H1 (cell line): Measurements from ENCODE around the gene GCAT. TPM values are rescaled to one million over a fixed set of nuclear protein-coding genes. Genes with fewer than 3 reads are reported as not detected.

Experiments used
- CTCF ChIA-PET: fragments of 300-600 bp; sonication (Branson Sonifier 250); formaldehyde crosslinking; loops from one replicate; lab custom pipeline; 2021; ENCODE audit not compliant: partially characterized antibody; lab: Charles Lee
- POLR2A ChIA-PET: fragments of 300-600 bp; sonication (Branson Sonifier 250); formaldehyde crosslinking; loops from one replicate; lab custom pipeline; 2021; ENCODE audit warnings: inconsistent platforms; ENCODE audit not compliant: partially characterized antibody; lab: Charles Lee
- DNase-seq, 2 experiments: peaks; one replicate each; pipeline versions ENCODE4 v3.0.0 to v3.0.0-alpha.2; 2010 to 2022; ENCODE audit warnings: low spot score in 2 of 2, low read depth in 1 of 2, mixed read lengths in 1 of 2
- FAIRE-seq: peaks from 2 replicates; lab custom pipeline; 2011; peaks lifted over from hg19 to GRCh38; lab: Jason Lieb, UNC
- H2AFZ ChIP-seq: 2 replicates; pipeline ENCODE4 v1.8.1; 2012; ENCODE audit warnings: low read length, inconsistent platforms
- H2AK5ac ChIP-seq: 2 replicates; pipeline ENCODE4 v1.6.1; 2013; ENCODE audit warnings: low read depth, low read length
- H2BK120ac ChIP-seq: replicated peaks from 2 replicates; pipeline ENCODE3; 2013; ENCODE audit warnings: low read depth, low read length, inconsistent platforms
- H2BK12ac ChIP-seq: 2 replicates; pipeline ENCODE4 v1.6.1; 2013; ENCODE audit warnings: low read depth, low read length
- H2BK15ac ChIP-seq: 2 replicates; pipeline ENCODE4 v1.6.1; 2013; ENCODE audit warnings: low read length
- H2BK20ac ChIP-seq: 2 replicates; pipeline ENCODE4 v1.6.1; 2013; ENCODE audit warnings: low read length
- H2BK5ac ChIP-seq: 2 replicates; pipeline ENCODE4 v1.6.1; 2013; ENCODE audit warnings: low read depth, low read length
- H3K14ac ChIP-seq: 2 replicates; pipeline ENCODE4 v1.6.1; 2013; ENCODE audit warnings: inconsistent platforms; ENCODE audit not compliant: insufficient read length
- H3K18ac ChIP-seq: 2 replicates; pipeline ENCODE4 v1.6.1; 2013; ENCODE audit warnings: low read length; ENCODE audit errors: extremely low read depth
- H3K23ac ChIP-seq: 2 replicates; pipeline ENCODE4 v1.6.1; 2013; ENCODE audit warnings: inconsistent platforms; ENCODE audit not compliant: insufficient read length
- H3K23me2 ChIP-seq: 2 replicates; pipeline ENCODE4 v1.6.1; 2013; ENCODE audit warnings: low read depth, low read length
- H3K27ac ChIP-seq: 2 replicates; pipeline ENCODE4 v1.6.1; 2011; ENCODE audit warnings: low read depth, low read length, inconsistent platforms
- H3K27me3 ChIP-seq, 4 experiments: replicated peaks in 1 of 4; 1 replicate in 1 of 4; 2 replicates in 3 of 4; pipeline versions ENCODE4 v1.6.1 to v1.8.1; 2011 to 2013; ENCODE audit warnings: low read length in 3 of 4, mild to moderate bottlenecking in 3 of 4, inconsistent platforms in 2 of 4, mixed read lengths in 2 of 4, moderate library complexity in 1 of 4; ENCODE audit not compliant: control insufficient read depth in 3 of 4, insufficient read depth in 3 of 4; ENCODE audit errors: extremely low read depth in 1 of 4
- H3K36me3 ChIP-seq, 4 experiments: 2 replicates each; pipeline versions ENCODE4 v1.6.1 to v1.8.1; 2011 to 2013; ENCODE audit warnings: mild to moderate bottlenecking in 4 of 4, low read length in 3 of 4, moderate library complexity in 2 of 4, control low read depth in 1 of 4, inconsistent platforms in 1 of 4; ENCODE audit not compliant: insufficient read depth in 4 of 4, control insufficient read depth in 2 of 4
- H3K4ac ChIP-seq: replicated peaks from 2 replicates; pipeline ENCODE3; 2013; ENCODE audit warnings: low read length, low read depth, mixed read lengths, inconsistent platforms; ENCODE audit not compliant: insufficient read length
- H3K4me1 ChIP-seq, 4 experiments: replicated peaks in 1 of 4; 1 replicate in 1 of 4; 2 replicates in 3 of 4; pipeline versions ENCODE4 v1.6.1 to v1.8.1; 2011 to 2013; ENCODE audit warnings: low read length in 3 of 4, inconsistent platforms in 2 of 4, mixed read lengths in 1 of 4; ENCODE audit not compliant: insufficient read depth in 4 of 4, control insufficient read depth in 3 of 4
- H3K4me2 ChIP-seq, 2 experiments: 2 replicates each; pipeline versions ENCODE4 v1.6.1 to v1.8.1; 2011 to 2013; ENCODE audit warnings: low read depth in 2 of 2, low read length in 2 of 2, control low read depth in 1 of 2, inconsistent platforms in 1 of 2, mild to moderate bottlenecking in 1 of 2; ENCODE audit not compliant: insufficient read depth in 1 of 2
- H3K4me3 ChIP-seq, 4 experiments: fragments of 200-600, 300-600 bp in 1 of 4; sonication (generic), shearing (Covaris generic), sonication (Bioruptor Twin) in 1 of 4; 2 replicates each; pipeline versions ENCODE4 v1.5.1 to v1.8.1; 2011 to 2016; ENCODE audit warnings: low read length in 4 of 4, low read depth in 3 of 4, control low read depth in 2 of 4, inconsistent platforms in 2 of 4, mild to moderate bottlenecking in 2 of 4, mixed read lengths in 1 of 4, moderate library complexity in 1 of 4; ENCODE audit not compliant: insufficient read depth in 2 of 4; ENCODE audit errors: extremely low read depth in 1 of 4
- H3K56ac ChIP-seq: replicated peaks from 2 replicates; pipeline ENCODE3; 2013; ENCODE audit warnings: low read depth, mild to moderate bottlenecking, mixed read lengths, low read length, inconsistent platforms; ENCODE audit not compliant: insufficient read length
- H3K79me1 ChIP-seq: 2 replicates; pipeline ENCODE4 v1.6.1; 2013; ENCODE audit warnings: low read depth, low read length, control low read depth
- H3K79me2 ChIP-seq, 2 experiments: 2 replicates each; pipeline versions ENCODE4 v1.6.1 to v1.8.1; 2012 to 2013; ENCODE audit warnings: low read length in 2 of 2, mild to moderate bottlenecking in 2 of 2, inconsistent platforms in 1 of 2; ENCODE audit not compliant: insufficient read depth in 2 of 2, control insufficient read depth in 1 of 2
- H3K9ac ChIP-seq, 4 experiments: replicated peaks in 1 of 4; 1 replicate in 1 of 4; 2 replicates in 3 of 4; pipeline versions ENCODE4 v1.6.1 to v1.8.1; 2011 to 2013; ENCODE audit warnings: low read depth in 3 of 4, low read length in 3 of 4, control low read depth in 2 of 4, mild to moderate bottlenecking in 2 of 4, moderate library complexity in 2 of 4, inconsistent platforms in 1 of 4; ENCODE audit errors: extremely low read depth in 1 of 4
- H3K9me3 ChIP-seq, 2 experiments: 2 replicates each; pipeline versions ENCODE4 v1.6.1 to v1.8.1; 2012 to 2013; ENCODE audit warnings: mild to moderate bottlenecking in 2 of 2, moderate library complexity in 2 of 2, control low read depth in 1 of 2, inconsistent platforms in 1 of 2, low read depth in 1 of 2, low read length in 1 of 2, mixed read lengths in 1 of 2; ENCODE audit not compliant: insufficient read depth in 2 of 2
- H4K20me1 ChIP-seq, 2 experiments: replicated peaks in 1 of 2; 2 replicates each; pipeline versions ENCODE3 to v1.8.1; 2011 to 2013; ENCODE audit warnings: inconsistent platforms in 2 of 2, low read length in 2 of 2, mild to moderate bottlenecking in 1 of 2; ENCODE audit not compliant: insufficient read depth in 2 of 2, control insufficient read depth in 1 of 2
- H4K5ac ChIP-seq: 2 replicates; pipeline ENCODE4 v1.6.1; 2013; ENCODE audit warnings: low read length, low read depth, mixed read lengths, inconsistent platforms; ENCODE audit not compliant: insufficient read length
- H4K8ac ChIP-seq: 2 replicates; pipeline ENCODE4 v1.8.0; 2013; ENCODE audit warnings: mild to moderate bottlenecking, moderate library complexity, low read length, inconsistent platforms; ENCODE audit not compliant: insufficient read depth; ENCODE audit errors: extremely low read depth
- H4K91ac ChIP-seq: replicated peaks from 2 replicates; pipeline ENCODE3; 2013; ENCODE audit warnings: low read length, mixed read lengths, inconsistent platforms; ENCODE audit not compliant: insufficient read length
- BRCA1 ChIP-seq: IDR thresholded peaks from 2 replicates; pipeline ENCODE4 v1.6.1; 2012; ENCODE audit warnings: low read depth, low read length, improper control_type of control experiment
- CHD2 ChIP-seq: IDR thresholded peaks from 2 replicates; pipeline ENCODE4 v1.6.1; 2012; ENCODE audit warnings: low read length, improper control_type of control experiment
- YY1 ChIP-seq: IDR thresholded peaks from 2 replicates; pipeline ENCODE4 v1.6.1; 2011; ENCODE audit warnings: low read depth, mild to moderate bottlenecking, low read length
- WGBS, 2 experiments: shearing (Covaris generic) in 1 of 2; methylation state at CpG; one replicate each; pipeline versions ENCODE4 v1.1.6 to v1.1.7; 2013 to 2015; ENCODE audit warnings: low lambda C conversion rate in 2 of 2, mixed read lengths in 2 of 2, inconsistent platforms in 1 of 2, low coverage in 1 of 2, missing lambda C conversion rate in 1 of 2; ENCODE audit not compliant: insufficient replicate concordance in 2 of 2, insufficient coverage in 1 of 2, insufficient read length in 1 of 2; ENCODE audit errors: extremely low coverage in 1 of 2, missing lambda C conversion rate in 1 of 2; 5-methylcytosine and 5-hydroxymethylcytosine counted together
- polyA plus RNA-seq, 7 experiments: library from polyadenylated mRNA; depleted of rRNA in 3 of 7; stranded (reverse) in 5 of 7; unstranded in 2 of 7; fragments of >200 nt in 5 of 7; fragments of 200-250 nt in 2 of 7; gene quantifications; 1 replicate in 5 of 7; 2 replicates in 1 of 7; 4 replicates in 1 of 7; pipeline versions ENCODE4 v1.2.1 to v1.2.3, GENCODE V29; 2011 to 2013; ENCODE audit warnings: missing spikeins in 2 of 7, mixed read lengths in 2 of 7
- total RNA-seq: library from RNA; stranded (reverse); fragmentation: NEBNext Ultra II Directional; extraction: Animal tissue kit (Norgen Biotek cat#: 25700); gene quantifications from 2 replicates; pipeline ENCODE4 v1.2.1, GENCODE V29; 2021

GCAT gene
- total and polyA plus RNA-seq, 2 of the 8 experiments (the other 6 are each of a cell fraction or from before 2014, with no cell fraction given), result 24.3 to 47.5 TPM

GRCh38 chr22:37848587-37849088 lies 40.9 kb downstream of the GCAT start:
- Histone ChIP-seq H3K56ac (no peak overlapping the region), H2BK15ac (no peak overlapping the region), H4K8ac (peak overlapping the region; percentile 76; the same call in 1 of the 2 replicates), H3K27ac (peak overlapping the region; percentile 86), H3K23me2 (peaks cover 11% of the 10 kb centered on the region), H3K4me2 (peak overlapping the region; percentile 92 to 98), H3K9me3 (no peaks in the 10 kb centered on the region), H2BK12ac (no peak overlapping the region), H3K9ac (peak overlapping the region; percentile 45 to 93 (median 80)), H3K4me1 (peaks cover 0 to 2% (median 2%) of the 10 kb centered on the region in 4 experiments; a peak in 3 of 7 replicates), H3K79me2 (peaks cover 9 to 50% of the 10 kb centered on the region in 2 experiments), H3K14ac (no peak overlapping the region), H3K4me3 (peak overlapping the region; percentile 96 to 99 (median 98)), H3K18ac (no peak overlapping the region), H2BK20ac (no peak overlapping the region), H3K27me3 (no peaks in the 10 kb centered on the region), H4K20me1 (peaks cover 2 to 3% of the 10 kb centered on the region in 2 experiments), H2AK5ac (no peak overlapping the region), H2BK5ac (no peak overlapping the region), H3K4ac (no peak overlapping the region), H4K5ac (peak overlapping the region; percentile 42), H4K91ac (no peak overlapping the region), H3K79me1 (peaks cover 3% of the 10 kb centered on the region), H3K36me3 (peaks cover 8 to 32% (median 26%) of the 10 kb centered on the region in 4 experiments; a peak in 7 of 8 replicates), H2AFZ (no peak overlapping the region), H2BK120ac (no peak overlapping the region), H3K23ac (no peak overlapping the region)
- FAIRE-seq (no peak), DNase-seq (no peak)
- CTCF ChIA-PET, result interaction anchor here (0.7 to 2.7 kb wide), 3 partner anchors 15 to 259 kb away, joined by 4 to 19 read pairs (median 5); no protein-coding TSS in a partner anchor
- peak; percentile 82 for TF ChIP-seq YY1
- TF ChIP-seq CHD2, result peak; percentile 77
- no peak; the same call in 1 of the 2 replicates for TF ChIP-seq BRCA1
- 39% methylated on average over 27 of the region's 27 CpGs; no CpG with 5 or more reads in 1 of the 2 experiments for WGBS, 2 experiments
- POLR2A ChIA-PET, result interaction anchor here (1.2 to 3.7 kb wide), 10 partner anchors 8 to 30 kb away, joined by 3 to 27 read pairs (median 8); partner anchors contain the start of gene GALR3
